VCaP (cell line): Measurements from ENCODE around the gene RRBP1.

Source experiments
- H3K27ac ChIP-seq: fragments of 450-650 bp; 2 replicates; pipeline ENCODE4 v1.5.1; 2017
- TF ChIP-seq, protein P1 (sequence below): fragments of 450-650 bp; conservative IDR thresholded peaks from 2 replicates; pipeline ENCODE4 v1.5.1; 2017; ENCODE audit warnings: mild to moderate bottlenecking, moderate library complexity

The RRBP1 gene

DNA sequence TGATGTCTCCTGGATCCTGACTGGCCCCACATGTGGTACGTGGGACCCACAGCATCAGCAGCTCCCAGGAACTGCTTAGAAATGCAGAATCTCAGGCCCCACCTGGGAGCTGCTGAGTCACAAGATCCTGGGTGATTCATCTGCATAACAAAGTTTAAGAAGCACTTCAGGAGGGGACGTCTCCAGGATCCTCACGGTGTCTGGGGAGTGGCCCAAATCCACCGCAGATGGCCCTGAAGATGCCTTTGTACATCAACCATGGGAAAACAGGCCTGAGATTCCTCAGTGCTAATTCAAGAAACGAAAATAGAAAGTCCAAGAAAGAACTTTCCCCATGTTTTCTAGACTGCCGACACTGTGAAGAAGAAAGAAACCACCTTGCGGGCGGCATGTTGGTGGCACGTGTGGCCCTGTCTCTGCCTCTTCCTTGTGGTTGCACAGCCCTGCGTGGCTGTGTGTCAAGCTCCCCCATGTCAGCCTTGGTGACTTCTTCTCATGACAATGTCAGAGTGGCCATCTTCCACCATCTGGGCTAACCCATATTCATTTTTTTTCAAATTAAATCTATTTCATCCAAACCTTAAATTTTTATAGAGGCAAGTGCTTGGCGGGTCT is 26.1 kb downstream of the RRBP1 start:
- TF ChIP-seq, protein P1, sequence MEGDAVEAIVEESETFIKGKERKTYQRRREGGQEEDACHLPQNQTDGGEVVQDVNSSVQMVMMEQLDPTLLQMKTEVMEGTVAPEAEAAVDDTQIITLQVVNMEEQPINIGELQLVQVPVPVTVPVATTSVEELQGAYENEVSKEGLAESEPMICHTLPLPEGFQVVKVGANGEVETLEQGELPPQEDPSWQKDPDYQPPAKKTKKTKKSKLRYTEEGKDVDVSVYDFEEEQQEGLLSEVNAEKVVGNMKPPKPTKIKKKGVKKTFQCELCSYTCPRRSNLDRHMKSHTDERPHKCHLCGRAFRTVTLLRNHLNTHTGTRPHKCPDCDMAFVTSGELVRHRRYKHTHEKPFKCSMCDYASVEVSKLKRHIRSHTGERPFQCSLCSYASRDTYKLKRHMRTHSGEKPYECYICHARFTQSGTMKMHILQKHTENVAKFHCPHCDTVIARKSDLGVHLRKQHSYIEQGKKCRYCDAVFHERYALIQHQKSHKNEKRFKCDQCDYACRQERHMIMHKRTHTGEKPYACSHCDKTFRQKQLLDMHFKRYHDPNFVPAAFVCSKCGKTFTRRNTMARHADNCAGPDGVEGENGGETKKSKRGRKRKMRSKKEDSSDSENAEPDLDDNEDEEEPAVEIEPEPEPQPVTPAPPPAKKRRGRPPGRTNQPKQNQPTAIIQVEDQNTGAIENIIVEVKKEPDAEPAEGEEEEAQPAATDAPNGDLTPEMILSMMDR: no peak
- H3K27ac ChIP-seq: no peak overlapping the region

DNA sequence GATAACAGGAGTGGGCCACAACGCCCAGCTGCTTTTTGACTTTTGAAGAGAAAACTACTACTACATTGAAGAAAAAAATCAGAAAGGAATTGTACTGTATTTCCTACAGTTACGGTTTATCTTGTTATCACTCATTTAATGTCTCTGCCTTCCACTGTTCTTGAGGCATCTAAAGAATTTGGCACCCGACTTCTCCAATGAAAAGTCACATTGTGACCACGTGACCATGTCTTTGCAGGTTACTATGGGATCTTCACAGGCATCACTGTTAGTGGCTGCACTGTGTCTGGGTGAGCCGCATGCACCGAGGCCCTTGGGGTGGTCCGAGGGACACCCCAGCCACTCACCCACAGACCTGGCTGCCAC is 26.8 kb downstream of the RRBP1 start:
- TF ChIP-seq, protein P1: peak; percentile 24
- H3K27ac ChIP-seq: no peak overlapping the region

DNA sequence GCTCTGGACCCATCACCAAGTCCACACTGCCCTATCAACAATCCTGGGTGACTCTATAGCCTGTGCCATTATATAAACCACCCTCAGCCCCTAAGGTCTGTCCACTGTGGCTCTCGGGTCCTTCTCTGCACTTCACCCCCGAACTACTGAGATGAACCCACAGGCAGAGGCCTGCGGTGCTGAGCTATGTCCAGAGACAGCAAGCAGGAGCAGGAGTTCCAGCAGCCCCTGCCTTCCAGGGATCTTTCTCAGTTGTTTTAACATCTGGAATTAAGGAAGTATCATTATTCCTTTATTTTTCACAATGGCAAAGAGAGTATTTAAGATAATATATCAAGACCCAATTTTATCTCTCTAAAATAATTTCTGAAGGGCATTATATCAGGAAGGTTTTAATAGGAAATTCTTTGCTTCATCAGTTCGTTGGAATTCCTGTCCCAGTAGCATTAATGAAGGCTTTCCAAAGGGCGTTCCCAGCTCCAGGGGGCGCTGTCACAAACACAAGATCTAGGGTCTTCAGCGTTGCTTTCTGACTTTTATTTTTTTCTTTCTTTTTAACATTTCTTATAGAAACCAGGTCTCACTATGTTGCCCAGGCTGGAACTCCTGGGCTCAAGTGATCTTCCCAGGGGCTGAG is 27.3 kb downstream of the RRBP1 start:
- no peak overlapping the region for H3K27ac ChIP-seq
- TF ChIP-seq, protein P1: peak; percentile 55

DNA sequence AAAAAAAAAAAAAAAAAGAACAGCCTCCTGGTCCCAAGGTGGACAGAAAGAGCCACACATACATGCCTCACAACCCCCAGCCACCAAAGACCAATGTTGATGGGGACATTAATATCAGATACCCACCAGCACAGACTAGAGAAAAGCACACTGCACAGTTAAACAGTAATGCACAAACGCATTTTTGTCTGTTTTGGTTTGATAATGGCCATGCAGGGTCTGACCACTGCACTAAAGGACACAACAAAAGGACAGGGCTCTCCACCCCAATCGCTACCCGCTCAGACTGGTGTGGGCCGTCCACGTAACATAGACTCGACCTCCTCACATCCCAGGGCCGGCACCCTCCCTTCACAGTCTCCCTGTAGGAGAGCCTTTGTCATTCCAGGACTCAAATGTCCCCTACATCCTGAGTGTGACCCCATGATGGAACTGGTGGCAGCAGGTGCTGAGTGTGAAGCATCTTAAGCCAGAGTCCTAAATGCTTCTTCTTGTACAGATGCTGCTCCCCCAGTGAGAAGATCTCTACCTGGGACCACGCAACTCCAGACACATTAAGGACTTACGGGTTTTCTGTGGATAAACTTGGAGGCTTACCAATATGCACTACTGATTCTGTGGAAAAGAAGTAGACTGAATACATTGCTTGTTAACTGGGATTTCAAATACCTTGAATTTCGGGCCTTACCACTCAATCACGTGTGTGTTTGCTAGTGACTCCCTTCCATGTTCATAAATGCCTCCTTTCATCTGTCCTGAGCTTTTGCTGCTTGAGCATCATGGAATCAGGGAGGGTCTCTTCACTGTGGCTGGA is 28.0 kb downstream of the RRBP1 start:
- TF ChIP-seq, protein P1: no peak
- H3K27ac ChIP-seq: no peak overlapping the region

DNA sequence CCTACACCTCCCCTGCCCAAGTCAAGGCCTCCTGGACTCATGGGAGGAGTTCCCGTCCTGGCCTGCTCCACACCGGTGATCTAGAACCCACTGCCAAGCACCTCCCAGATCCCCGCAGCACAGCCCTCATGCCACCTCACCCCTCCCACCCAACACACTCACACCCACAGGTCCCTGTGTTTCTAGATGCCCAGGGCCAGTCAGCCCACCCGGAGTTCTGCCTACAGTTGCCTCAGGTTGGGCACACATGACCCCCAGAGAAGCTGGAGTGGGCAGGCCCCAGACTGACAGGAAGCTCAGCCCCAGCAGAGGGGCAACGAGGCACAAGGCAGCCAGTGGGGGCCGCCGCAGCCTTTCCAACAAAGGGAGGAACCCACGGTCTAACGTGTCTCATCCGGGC is 29.6 kb downstream of the RRBP1 start:
- H3K27ac ChIP-seq: peak overlapping the region; percentile 49
- TF ChIP-seq, protein P1: no peak

DNA sequence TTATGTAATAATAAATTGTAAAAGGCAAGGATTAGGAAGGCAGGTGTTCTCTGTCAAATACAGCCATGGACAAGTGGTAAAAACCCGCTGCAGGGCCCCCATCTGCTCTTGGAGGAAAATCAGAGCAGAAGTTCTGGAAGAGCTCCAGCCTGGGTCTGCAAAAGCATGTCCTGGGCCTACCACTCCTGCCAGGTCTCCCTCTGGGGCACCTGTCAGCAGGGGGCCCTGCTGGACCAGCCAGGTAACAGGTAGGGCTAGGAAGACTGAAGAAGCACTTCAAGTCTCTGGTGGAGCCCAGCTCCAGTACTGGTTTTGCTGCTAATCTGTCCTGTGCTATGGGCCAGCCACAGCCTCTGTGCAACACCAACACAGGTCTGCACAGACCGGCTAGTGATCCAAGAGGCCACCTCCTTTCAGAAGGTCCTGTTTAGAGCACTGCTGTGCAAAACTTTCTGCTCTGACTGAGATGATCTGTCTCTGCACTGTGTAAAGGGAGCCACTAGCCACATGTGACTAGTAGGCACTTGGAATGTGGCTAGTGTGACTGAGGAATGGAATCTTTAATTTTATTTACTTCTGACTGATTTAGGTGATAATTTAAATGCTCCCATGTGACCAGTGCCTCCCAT is 30.2 kb downstream of the RRBP1 start:
- TF ChIP-seq, protein P1: peak; percentile 85
- H3K27ac ChIP-seq: peak overlapping the region; percentile 49
